Thyroid gland (tissue), 4 donors: ENCODE results near the gene EHMT1.

ENCODE experiments used
- POLR2A ChIP-seq, 2 donors: fragments of 450-650 bp; IDR thresholded peaks; one replicate each; pipeline ENCODE4 v1.6.1; 2017; ENCODE audit warnings: antibody characterized with exemption in 2 of 2, mild to moderate bottlenecking in 2 of 2, moderate library complexity in 1 of 2
- TF ChIP-seq, protein P1 (sequence below), 6 experiments: fragments of 200-600 bp in 3 of 6; fragments of 450-650 bp in 3 of 6; sonication (generic) in 3 of 6; IDR thresholded peaks; one replicate each; pipeline ENCODE4 v1.5.1; 2016 to 2019; ENCODE audit warnings: antibody characterized with exemption in 6 of 6, mild to moderate bottlenecking in 2 of 6, inconsistent platforms in 1 of 6, moderate library complexity in 1 of 6

DNA sequence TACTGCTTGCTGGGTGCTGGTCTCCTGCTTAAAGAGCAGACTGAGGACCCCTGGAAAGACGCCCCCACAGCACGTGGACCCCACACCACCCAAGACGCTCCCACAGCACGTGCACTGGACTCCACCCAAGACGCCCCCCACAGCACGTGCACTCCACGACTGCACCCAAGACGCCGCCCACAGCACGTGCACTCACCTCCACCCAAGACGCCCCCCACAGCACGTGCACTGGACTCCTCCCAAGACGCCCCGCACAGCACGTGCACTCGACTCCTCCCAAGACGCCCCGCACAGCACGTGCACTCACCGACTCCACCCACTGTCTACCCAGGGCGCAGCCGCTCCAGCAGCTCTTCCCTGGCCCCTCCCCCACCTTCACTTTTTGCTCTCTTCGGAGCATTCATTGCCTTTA is 50.5 kb downstream of the EHMT1 start:
- TF ChIP-seq, protein P1, sequence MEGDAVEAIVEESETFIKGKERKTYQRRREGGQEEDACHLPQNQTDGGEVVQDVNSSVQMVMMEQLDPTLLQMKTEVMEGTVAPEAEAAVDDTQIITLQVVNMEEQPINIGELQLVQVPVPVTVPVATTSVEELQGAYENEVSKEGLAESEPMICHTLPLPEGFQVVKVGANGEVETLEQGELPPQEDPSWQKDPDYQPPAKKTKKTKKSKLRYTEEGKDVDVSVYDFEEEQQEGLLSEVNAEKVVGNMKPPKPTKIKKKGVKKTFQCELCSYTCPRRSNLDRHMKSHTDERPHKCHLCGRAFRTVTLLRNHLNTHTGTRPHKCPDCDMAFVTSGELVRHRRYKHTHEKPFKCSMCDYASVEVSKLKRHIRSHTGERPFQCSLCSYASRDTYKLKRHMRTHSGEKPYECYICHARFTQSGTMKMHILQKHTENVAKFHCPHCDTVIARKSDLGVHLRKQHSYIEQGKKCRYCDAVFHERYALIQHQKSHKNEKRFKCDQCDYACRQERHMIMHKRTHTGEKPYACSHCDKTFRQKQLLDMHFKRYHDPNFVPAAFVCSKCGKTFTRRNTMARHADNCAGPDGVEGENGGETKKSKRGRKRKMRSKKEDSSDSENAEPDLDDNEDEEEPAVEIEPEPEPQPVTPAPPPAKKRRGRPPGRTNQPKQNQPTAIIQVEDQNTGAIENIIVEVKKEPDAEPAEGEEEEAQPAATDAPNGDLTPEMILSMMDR (IDR thresholded peaks at IDR 0.05): no peak
- TF ChIP-seq POLR2A (IDR thresholded peaks at IDR 0.05): no peak
